ENCODE measurements around the gene LRRTM1. TPM values are rescaled to one million over a fixed set of nuclear protein-coding genes. Genes with fewer than 3 reads are reported as not detected.

LRRTM1 gene
- not detected in 2 replicates for total RNA-seq

- intact Hi-C loops (cut with micrococcal nuclease), result no loop called here
Measured at GRCh38 chr2:80303909-80304837, at the start of gene LRRTM1. Gene LRRTM1, minus strand, starts transcription at chr2:80304752. Its CDS starts 933 bp downstream, at chr2:80303819.

- intact Hi-C loops (cut with micrococcal nuclease), result no loop called here
Measured at GRCh38 chr2:80351231-80351630, 46.7 kb upstream of the LRRTM1 start.

GRCh38 chr2:80348953-80349352 lies 44.4 kb upstream of the LRRTM1 start:
- intact Hi-C loops (cut with micrococcal nuclease), result no loop called here

- intact Hi-C loops (cut with micrococcal nuclease), result no loop called here
Measured at GRCh38 chr2:80348078-80348477, 43.5 kb upstream of the LRRTM1 start.

- intact Hi-C loops (cut with micrococcal nuclease), result no loop called here
Measured at GRCh38 chr2:80340022-80340421, 35.5 kb upstream of the LRRTM1 start.

- intact Hi-C loops (cut with micrococcal nuclease), result no loop called here
Measured at GRCh38 chr2:80338794-80339193, 34.2 kb upstream of the LRRTM1 start.

GRCh38 chr2:80335411-80335810 lies 30.9 kb upstream of the LRRTM1 start:
- intact Hi-C loops (cut with micrococcal nuclease), result no loop called here

GRCh38 chr2:80333886-80334285 lies 29.3 kb upstream of the LRRTM1 start:
- intact Hi-C loops (cut with micrococcal nuclease), result no loop called here

GRCh38 chr2:80330527-80331450 lies 26.2 kb upstream of the LRRTM1 start:
- intact Hi-C loops (cut with micrococcal nuclease), result no loop called here

- intact Hi-C loops (cut with micrococcal nuclease), result no loop called here
Measured at GRCh38 chr2:80329491-80329890, 24.9 kb upstream of the LRRTM1 start.

GRCh38 chr2:80328159-80328571 lies 23.6 kb upstream of the LRRTM1 start:
- intact Hi-C loops (cut with micrococcal nuclease), result no loop called here

GRCh38 chr2:80326861-80327260 lies 22.3 kb upstream of the LRRTM1 start:
- intact Hi-C loops (cut with micrococcal nuclease), result no loop called here

- intact Hi-C loops (cut with micrococcal nuclease), result no loop called here
Measured at GRCh38 chr2:80326214-80326613, 21.7 kb upstream of the LRRTM1 start.

- intact Hi-C loops (cut with micrococcal nuclease), result no loop called here
Measured at GRCh38 chr2:80324525-80324924, 20.0 kb upstream of the LRRTM1 start.

- intact Hi-C loops (cut with micrococcal nuclease), result no loop called here
Measured at GRCh38 chr2:80323610-80324009, 19.1 kb upstream of the LRRTM1 start.

GRCh38 chr2:80322958-80323357 lies 18.4 kb upstream of the LRRTM1 start:
- intact Hi-C loops (cut with micrococcal nuclease), result no loop called here

GRCh38 chr2:80322311-80322920 lies 17.9 kb upstream of the LRRTM1 start:
- intact Hi-C loops (cut with micrococcal nuclease), result no loop called here

- intact Hi-C loops (cut with micrococcal nuclease), result no loop called here
Measured at GRCh38 chr2:80312282-80312839, 7.8 kb upstream of the LRRTM1 start.

GRCh38 chr2:80311304-80311703 lies 6.8 kb upstream of the LRRTM1 start:
- intact Hi-C loops (cut with micrococcal nuclease), result no loop called here

- intact Hi-C loops (cut with micrococcal nuclease), result no loop called here
Measured at GRCh38 chr2:80303006-80303908, 1.3 kb downstream of the LRRTM1 start.
